Measurements from ENCODE around the gene WASF3. TPM values are rescaled to one million over a fixed set of nuclear protein-coding genes. Genes with fewer than 3 reads are reported as not detected.

Gene WASF3
- total RNA-seq, 1 donor: 14.2 TPM

GRCh38 chr13:26658448-26659385 lies 101.2 kb downstream of the WASF3 start:
- TF ChIP-seq CTCF (IDR thresholded peaks at IDR 0.05; ENCODE audit: insufficient read depth, low read depth, low read length): no peak
- no peak for DNase-seq (ENCODE audit: low read depth)
- H3K4me3 ChIP-seq (ENCODE audit: low read depth, low read length): no peak overlapping the region

GRCh38 chr13:26660185-26660584 lies 102.7 kb downstream of the WASF3 start:
- TF ChIP-seq CTCF (IDR thresholded peaks at IDR 0.05; ENCODE audit: insufficient read depth, low read depth, low read length): no peak
- DNase-seq (ENCODE audit: low read depth): no peak
- no peak overlapping the region for H3K4me3 ChIP-seq (ENCODE audit: low read depth, low read length)

- DNase-seq (ENCODE audit: low read depth): no peak
- TF ChIP-seq CTCF (IDR thresholded peaks at IDR 0.05; ENCODE audit: insufficient read depth, low read depth, low read length): no peak
- no peak overlapping the region for H3K4me3 ChIP-seq (ENCODE audit: low read depth, low read length)
These were observed 103.3 kb downstream of the WASF3 start for GRCh38 chr13:26660766-26661165.

- H3K4me3 ChIP-seq (ENCODE audit: low read depth, low read length): no peak overlapping the region
- no peak for DNase-seq (ENCODE audit: low read depth)
- no peak for TF ChIP-seq CTCF (IDR thresholded peaks at IDR 0.05; ENCODE audit: insufficient read depth, low read depth, low read length)
These were observed 106.3 kb downstream of the WASF3 start for GRCh38 chr13:26663791-26664190.

- no peak for DNase-seq (ENCODE audit: low read depth)
- no peak overlapping the region for H3K4me3 ChIP-seq (ENCODE audit: low read depth, low read length)
- no peak for TF ChIP-seq CTCF (IDR thresholded peaks at IDR 0.05; ENCODE audit: insufficient read depth, low read depth, low read length)
These were observed 106.8 kb downstream of the WASF3 start for GRCh38 chr13:26664286-26664685.

GRCh38 chr13:26664876-26665275 lies 107.4 kb downstream of the WASF3 start:
- TF ChIP-seq CTCF (IDR thresholded peaks at IDR 0.05; ENCODE audit: insufficient read depth, low read depth, low read length): no peak
- DNase-seq (ENCODE audit: low read depth): no peak

More at GRCh38 chr13:26664876-26665275, 107.4 kb downstream of the WASF3 start:
- H3K4me3 ChIP-seq (ENCODE audit: low read depth, low read length): no peak overlapping the region

Data from fibroblast of villous mesenchyme (primary cell).